C1 segment of cervical spinal cord (tissue), 14 donors: ENCODE measurements around the gene LHFPL3.
A peak's percentile ranks its signal among the peaks of the same experiment; 100 is the strongest.
"Not testable (repeated sequence)": the region's sequence is repeated elsewhere in the genome, so short reads cannot be mapped to it uniquely, and the experiment has no call there.

Experiments
- DNase-seq, 14 donors: peaks; one replicate each; lab custom pipeline; 2025; lab: John Stamatoyannopoulos, UW

LHFPL3 gene

GRCh38 chr7:104328296-104328969 lies at the start of gene LHFPL3:
TSS of gene LHFPL3 (plus strand) at chr7:104328603.
- DNase-seq = peak in 7 of 14 donors; percentile 0 to 51 (median 13)

GRCh38 chr7:104281685-104282084 lies 46.7 kb upstream of the LHFPL3 start:
- DNase-seq = not testable (repeated sequence)

DNA sequence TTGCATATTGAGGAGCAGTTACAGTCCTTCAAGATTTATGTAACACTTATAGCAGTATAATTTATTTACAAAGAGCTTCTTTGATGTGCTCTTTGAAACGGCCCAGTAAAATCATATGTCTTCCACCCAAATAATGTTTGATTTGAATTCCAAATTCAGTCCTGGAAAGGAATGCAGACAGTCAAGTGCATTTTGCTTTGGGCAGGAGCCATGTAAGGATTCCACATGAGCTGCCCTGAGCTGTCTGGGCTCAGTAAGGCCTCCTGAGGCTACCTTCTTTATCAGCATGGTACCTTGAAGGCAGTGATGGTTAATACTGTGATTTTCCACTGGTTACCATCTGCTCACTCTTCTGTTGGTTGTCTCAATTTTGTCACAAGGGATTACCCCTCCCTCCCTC lies 41.6 kb upstream of the LHFPL3 start:
- no peak for DNase-seq

DNA sequence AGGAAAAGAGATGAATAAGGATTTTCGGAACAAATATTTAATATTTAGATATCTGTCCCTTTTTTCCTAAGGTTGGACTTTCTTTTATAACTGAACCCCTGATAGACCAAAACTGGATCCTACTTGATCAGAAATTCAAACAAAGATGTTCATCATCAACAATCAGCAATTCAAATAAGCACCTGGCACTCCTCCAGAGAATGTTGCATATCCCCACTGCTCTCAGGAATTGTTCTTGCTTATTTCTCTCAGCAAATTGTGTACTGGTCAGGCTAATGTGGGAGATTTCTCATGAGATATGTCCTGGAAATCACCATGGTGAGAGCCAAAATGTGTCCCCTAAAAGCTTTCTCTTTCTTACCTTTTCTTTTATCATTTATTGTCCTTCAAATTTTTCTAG lies 40.3 kb upstream of the LHFPL3 start:
- no peak for DNase-seq

DNA sequence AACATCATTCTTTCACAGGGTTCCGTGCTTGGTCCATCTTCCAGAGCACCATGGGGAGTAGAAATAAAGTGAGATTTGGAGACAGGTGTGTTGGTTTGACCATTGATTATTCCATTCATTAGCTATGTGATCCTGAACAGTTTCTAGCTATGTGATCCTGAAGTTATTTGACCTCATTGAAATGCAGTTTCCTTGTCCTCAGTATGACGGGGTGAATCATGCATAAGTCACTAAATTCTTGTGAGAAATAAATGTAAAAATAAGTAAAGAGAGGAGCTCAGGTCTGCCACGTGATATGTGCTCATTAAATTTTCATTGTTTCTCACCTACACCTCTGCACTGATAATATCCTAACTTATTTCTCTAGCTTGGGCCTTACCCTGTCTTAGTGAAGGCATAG lies 34.1 kb upstream of the LHFPL3 start:
- no peak for DNase-seq

- DNase-seq = no peak
These were observed 32.1 kb upstream of the LHFPL3 start for GRCh38 chr7:104296266-104296665.

DNA sequence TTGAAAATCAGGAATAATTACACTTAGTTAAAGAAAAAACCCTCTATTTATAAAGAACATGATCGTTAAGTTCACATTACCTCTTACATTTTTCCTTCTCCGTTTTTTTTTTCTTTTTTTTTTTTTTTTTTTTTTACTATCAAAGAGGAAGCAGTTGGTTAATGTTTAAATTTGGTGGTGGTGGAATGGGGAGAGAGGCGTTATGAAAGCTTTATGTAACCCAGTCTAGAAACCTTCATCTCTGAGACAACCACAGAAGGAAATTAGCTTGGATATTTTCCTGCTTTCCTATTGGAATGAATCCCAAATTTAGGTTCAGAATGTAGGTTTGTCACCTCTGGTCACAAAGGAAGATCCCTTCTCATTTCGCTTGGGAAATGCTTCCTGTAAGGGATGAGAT lies 31.5 kb upstream of the LHFPL3 start:
- no peak for DNase-seq

- DNase-seq = no peak
These were observed 29.1 kb upstream of the LHFPL3 start for GRCh38 chr7:104299323-104299722.

- no peak for DNase-seq
These were observed 28.6 kb upstream of the LHFPL3 start for GRCh38 chr7:104299777-104300176.

- no peak for DNase-seq
These were observed 21.6 kb upstream of the LHFPL3 start for GRCh38 chr7:104306793-104307192.

DNA sequence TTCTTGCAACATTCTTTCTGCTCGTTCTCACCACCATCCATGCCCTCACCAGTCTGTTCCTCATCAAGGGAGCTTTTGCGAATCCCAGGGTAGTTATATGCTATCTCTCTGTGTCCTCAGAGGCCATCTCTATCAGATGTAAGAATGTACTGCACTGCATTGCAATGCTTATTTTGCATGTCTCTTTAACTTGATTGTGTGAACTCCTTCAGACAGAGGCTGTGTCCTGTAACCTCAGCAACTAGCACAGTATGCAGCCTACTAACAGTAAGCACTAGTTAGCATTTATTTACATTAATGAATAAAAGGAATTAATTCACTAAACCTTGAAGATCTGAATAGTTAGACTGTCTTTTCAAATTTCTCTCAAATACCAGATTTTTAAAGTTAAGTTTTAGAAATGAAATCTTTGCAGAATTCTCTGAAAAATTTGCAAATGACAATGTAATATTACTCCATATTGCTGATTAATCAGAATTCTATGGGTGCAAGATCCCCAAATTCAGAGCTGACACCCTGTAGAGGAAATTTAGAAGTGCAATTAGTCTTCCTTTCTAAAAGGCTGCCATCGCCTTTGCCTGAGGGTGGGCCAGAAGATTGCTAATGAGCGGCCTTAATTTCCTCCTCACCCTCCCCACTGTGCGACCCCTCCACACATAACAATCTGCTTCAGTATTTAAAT lies 10.3 kb upstream of the LHFPL3 start:
- no peak for DNase-seq

- no peak for DNase-seq
These were observed 869 bp upstream of the LHFPL3 start for GRCh38 chr7:104327534-104327933.

DNA sequence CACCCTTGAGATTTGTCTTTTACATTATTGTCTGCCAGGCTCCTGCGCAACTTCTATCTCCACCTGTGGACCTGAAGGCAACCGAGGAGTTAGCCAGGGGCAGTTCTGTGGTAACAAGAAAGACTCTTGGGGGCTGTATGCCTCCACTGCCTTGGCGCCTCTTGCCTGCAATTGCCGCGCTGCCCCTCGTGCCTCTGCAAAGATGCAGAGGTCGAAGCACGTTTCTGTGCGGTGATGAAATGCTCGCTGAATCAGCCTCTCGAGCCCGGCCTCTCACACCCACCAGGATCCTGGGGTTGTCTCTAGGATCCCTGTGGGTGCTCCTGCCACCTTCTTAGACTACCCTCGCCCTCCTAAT lies 486 bp upstream of the LHFPL3 start:
- no peak for DNase-seq

DNA sequence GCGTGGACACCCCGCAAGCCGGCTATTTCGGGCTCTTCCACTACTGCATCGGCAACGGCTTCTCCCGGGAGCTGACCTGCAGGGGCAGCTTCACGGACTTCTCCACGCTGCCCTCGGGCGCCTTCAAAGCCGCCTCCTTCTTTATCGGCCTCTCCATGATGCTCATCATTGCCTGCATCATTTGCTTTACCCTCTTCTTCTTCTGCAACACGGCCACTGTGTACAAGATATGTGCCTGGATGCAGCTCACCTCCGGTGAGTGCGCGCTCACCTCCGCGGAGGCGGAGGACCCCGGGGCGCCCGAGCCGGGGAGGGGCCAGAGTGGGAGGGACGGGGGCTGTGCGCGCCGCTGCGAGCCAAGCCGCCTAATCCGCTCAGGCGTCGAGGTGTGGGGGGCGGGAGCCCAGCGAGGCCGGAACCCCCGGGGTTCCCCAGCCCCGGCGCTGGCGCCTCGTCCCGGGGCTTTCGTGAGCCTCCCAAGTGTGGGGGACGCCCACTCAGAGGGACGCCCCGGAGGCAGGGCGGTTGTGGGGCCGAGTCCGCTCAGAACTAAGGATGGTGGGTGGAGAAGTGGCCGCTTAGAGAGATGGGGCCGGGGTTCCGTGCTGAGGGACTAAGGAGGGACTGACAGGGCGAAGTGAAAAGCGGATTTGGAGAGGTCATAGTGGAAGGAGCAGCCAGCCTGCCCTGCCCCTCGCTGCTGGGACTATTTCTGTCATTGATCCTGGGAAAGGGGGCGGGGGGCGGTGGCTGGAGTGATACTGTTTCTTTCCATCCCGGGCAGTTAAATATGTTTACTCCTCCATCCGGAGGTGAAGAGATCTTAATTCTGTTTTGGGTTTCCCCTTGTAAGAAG lies 795 bp downstream of the LHFPL3 start:
- DNase-seq = peak in 2 of 14 donors; percentile 1 to 11

- DNase-seq = peak in 3 of 14 donors; percentile 6 to 23 (median 21)
These were observed 13.1 kb downstream of the LHFPL3 start for GRCh38 chr7:104341546-104341945.

DNA sequence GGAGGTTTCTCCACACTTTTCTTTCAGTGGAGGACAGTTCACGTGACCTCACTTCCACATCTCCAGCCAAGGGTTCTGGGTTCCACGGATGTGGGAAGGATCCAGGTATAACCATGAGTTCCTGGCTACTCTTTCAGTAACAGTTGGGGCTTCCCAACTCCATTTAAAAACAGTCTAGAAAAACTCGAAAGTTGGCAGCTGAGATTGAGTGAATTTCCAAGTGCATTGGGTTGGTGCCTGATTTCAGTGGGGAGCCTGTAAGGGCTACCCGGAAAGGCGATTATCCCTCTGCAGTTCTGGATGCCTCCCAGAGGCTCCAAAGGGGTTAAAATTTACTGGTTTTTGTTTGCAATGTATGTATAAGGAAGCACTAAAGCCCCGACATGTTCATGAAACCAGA lies 24.3 kb downstream of the LHFPL3 start:
- DNase-seq = no peak

DNA sequence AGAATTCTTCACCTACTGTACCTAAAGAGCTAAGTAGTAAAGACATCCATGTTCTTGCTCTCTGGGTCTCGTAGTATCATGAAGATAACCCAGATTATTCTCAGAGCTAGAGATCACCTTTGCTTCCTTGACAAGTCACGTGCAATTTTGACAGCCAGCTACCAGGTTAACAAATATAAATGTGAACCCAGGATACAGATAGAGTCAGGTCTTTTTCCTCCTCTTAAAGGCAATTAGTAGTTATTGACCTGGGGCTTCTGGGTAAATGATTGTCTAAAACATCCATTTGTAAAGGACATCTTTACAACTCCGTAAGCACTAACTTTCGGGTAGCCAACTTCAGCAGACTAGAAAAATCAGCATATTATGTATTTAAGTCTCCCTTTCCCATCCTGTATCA lies 28.8 kb downstream of the LHFPL3 start:
- no peak for DNase-seq

DNA sequence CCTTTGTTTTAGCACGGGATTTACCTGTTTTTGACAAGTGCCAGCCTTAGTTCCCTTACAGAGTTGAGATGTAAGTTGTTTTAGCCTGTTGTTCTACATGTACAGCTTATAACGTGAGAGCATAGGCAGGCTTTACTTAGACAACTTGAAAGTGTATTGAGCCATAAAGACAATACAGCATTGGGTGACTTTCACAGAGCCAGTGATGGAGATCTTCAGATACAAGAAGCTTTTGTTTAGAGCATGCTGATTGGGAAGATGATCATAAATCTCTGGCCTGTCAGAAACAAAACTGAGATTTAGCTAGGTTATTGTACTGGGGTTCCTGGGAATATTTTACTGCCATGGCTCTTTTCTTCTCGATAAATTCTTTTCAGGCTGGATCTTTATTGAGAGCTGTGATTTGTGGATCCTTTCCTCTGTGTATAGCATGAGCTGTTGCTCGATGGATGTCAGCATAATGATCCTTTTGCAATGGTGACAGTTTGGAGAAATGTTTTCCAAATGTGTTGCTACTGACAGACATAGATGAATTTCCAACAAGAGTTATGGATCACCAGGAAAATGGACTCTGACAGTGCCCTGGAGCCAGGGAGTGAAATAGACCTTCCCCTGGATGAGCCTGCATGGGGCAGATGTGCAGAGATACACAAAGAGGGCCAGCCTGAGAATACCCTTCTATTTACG lies 30.2 kb downstream of the LHFPL3 start:
- no peak for DNase-seq

GRCh38 chr7:104362756-104363155 lies 34.4 kb downstream of the LHFPL3 start:
- DNase-seq = no peak

- no peak for DNase-seq
These were observed 35.0 kb downstream of the LHFPL3 start for GRCh38 chr7:104363355-104363754.

- DNase-seq = no peak
These were observed 38.0 kb downstream of the LHFPL3 start for GRCh38 chr7:104366390-104366789.

- DNase-seq = no peak
These were observed 39.5 kb downstream of the LHFPL3 start for GRCh38 chr7:104367926-104368325.
